HepG2 (cell line): ENCODE results near the gene ZNF764. TPM values are rescaled to one million over a fixed set of nuclear protein-coding genes. Genes with fewer than 3 reads are reported as not detected.
A peak's percentile ranks its signal among the peaks of the same experiment; 100 is the strongest.

Experiments
- CEBPB ChIP-seq: IDR thresholded peaks from 2 replicates; pipeline ENCODE4 v1.6.1; 2011; ENCODE audit warnings: low read depth, low read length, improper control_type of control experiment, borderline replicate concordance
- CTCF ChIP-seq: sonication (generic); formaldehyde crosslinking; IDR thresholded peaks from 2 replicates; pipeline ENCODE4 v1.5.0; 2020; ENCODE audit warnings: mild to moderate bottlenecking, missing genetic modification reagents, moderate library complexity
- FOSL1 ChIP-seq: sonication (generic); formaldehyde crosslinking; IDR thresholded peaks from 2 replicates; pipeline ENCODE4 v1.9.0; 2021; ENCODE audit warnings: missing genetic modification reagents, borderline replicate concordance
- GPN1 ChIP-seq: sonication (generic); formaldehyde crosslinking; IDR thresholded peaks from 2 replicates; pipeline ENCODE4 v1.5.1; 2020; ENCODE audit warnings: missing genetic modification reagents, borderline replicate concordance
- HDAC2 ChIP-seq: sonication (generic); formaldehyde crosslinking; IDR thresholded peaks from 2 replicates; pipeline ENCODE4 v1.4.0; 2020; ENCODE audit warnings: missing genetic modification reagents
- HNRNPLL ChIP-seq: fragments of 200-400 bp; formaldehyde crosslinking; IDR thresholded peaks from 2 replicates; pipeline ENCODE4 v1.6.1; 2017; ENCODE audit warnings: mild to moderate bottlenecking, low read depth, low read length; ENCODE audit not compliant: poor library complexity, severe bottlenecking
- MIER2 ChIP-seq: IDR thresholded peaks from 2 replicates; pipeline ENCODE4 v1.6.1; 2016; ENCODE audit warnings: missing biosample characterization, missing genetic modification reagents
- NFAT5 ChIP-seq: sonication (generic); formaldehyde crosslinking; IDR thresholded peaks from 2 replicates; pipeline ENCODE4 v1.4.0; 2020; ENCODE audit warnings: missing genetic modification reagents
- REL ChIP-seq: sonication (generic); formaldehyde crosslinking; conservative IDR thresholded peaks from 2 replicates; pipeline ENCODE4 v1.8.0; 2022; ENCODE audit warnings: mild to moderate bottlenecking, missing genetic modification reagents, moderate library complexity
- SMAD3 ChIP-seq: sonication (generic); formaldehyde crosslinking; IDR thresholded peaks from 2 replicates; pipeline ENCODE4 v1.4.0; 2020; ENCODE audit warnings: missing genetic modification reagents
- TERF1 ChIP-seq: sonication (generic); formaldehyde crosslinking; IDR thresholded peaks from 2 replicates; pipeline ENCODE4 v1.8.0; 2022; ENCODE audit warnings: mild to moderate bottlenecking, missing genetic modification reagents, moderate library complexity
- TMF1 ChIP-seq: sonication (generic); formaldehyde crosslinking; IDR thresholded peaks from 2 replicates; pipeline ENCODE4 v1.8.1; 2022; ENCODE audit warnings: low read depth, missing genetic modification reagents
- ZBTB46 ChIP-seq: sonication (generic); formaldehyde crosslinking; IDR thresholded peaks from 2 replicates; pipeline ENCODE4 v1.4.0; 2020; ENCODE audit warnings: mild to moderate bottlenecking, missing genetic modification reagents, borderline replicate concordance
- ZNF232 ChIP-seq: sonication (generic); formaldehyde crosslinking; IDR thresholded peaks from 2 replicates; pipeline ENCODE4 v1.4.0; 2020; ENCODE audit warnings: missing genetic modification reagents, borderline replicate concordance
- ZNF350 ChIP-seq: sonication (generic); formaldehyde crosslinking; IDR thresholded peaks from 2 replicates; pipeline ENCODE4 v1.4.0; 2020; ENCODE audit warnings: mild to moderate bottlenecking, low read depth, missing genetic modification reagents, borderline replicate concordance
- ZNF441 ChIP-seq: sonication (generic); formaldehyde crosslinking; IDR thresholded peaks from 2 replicates; pipeline ENCODE4 v1.7.0; 2021; ENCODE audit warnings: missing genetic modification reagents, borderline replicate concordance
- ZNF562 ChIP-seq: sonication (generic); formaldehyde crosslinking; IDR thresholded peaks from 2 replicates; pipeline ENCODE4 v1.8.0; 2022; ENCODE audit warnings: missing genetic modification reagents, borderline replicate concordance
- ZNF564 ChIP-seq: sonication (generic); formaldehyde crosslinking; IDR thresholded peaks from 2 replicates; pipeline ENCODE4 v1.8.1; 2023; ENCODE audit warnings: mild to moderate bottlenecking, missing genetic modification reagents
- ZNF577 ChIP-seq: sonication (generic); formaldehyde crosslinking; IDR thresholded peaks from 2 replicates; pipeline ENCODE4 v1.4.0; 2020; ENCODE audit warnings: mild to moderate bottlenecking, low read depth, missing genetic modification reagents, borderline replicate concordance
- ZNF788 ChIP-seq: sonication (generic); formaldehyde crosslinking; IDR thresholded peaks from 2 replicates; pipeline ENCODE4 v1.5.0; 2020; ENCODE audit warnings: mild to moderate bottlenecking, missing genetic modification reagents, borderline replicate concordance
- polyA plus RNA-seq, 8 experiments: library from polyadenylated mRNA; depleted of rRNA in 3 of 8; stranded (reverse) in 7 of 8; unstranded in 1 of 8; fragments of >200 nt; fragmentation: Illumina TruSeq in 4 of 8; extraction: Trizol in 4 of 8; gene quantifications; 2 replicates each; pipeline versions ENCODE4 v1.2.1 to v1.2.3, GENCODE V29; 2011 to 2016; ENCODE audit warnings: low read depth in 4 of 8, missing spikeins in 1 of 8, mixed read lengths in 1 of 8; ENCODE audit not compliant: insufficient read depth in 1 of 8
- total RNA-seq, 5 experiments: library from RNA; depleted of rRNA; stranded (reverse); fragments of >200 nt; fragmentation: Illumina TruSeq; extraction: Trizol; gene quantifications; 2 replicates each; pipeline ENCODE4 v1.2.3, GENCODE V29; 2016; ENCODE audit warnings: low read depth in 1 of 5

Gene ZNF764
- total and polyA plus RNA-seq, 2 of the 13 experiments (the other 11 are each of a cell fraction or from before 2014, with no cell fraction given), result 4.1 to 9.1 TPM

GRCh38 chr16:30535106-30535776 is 22.9 kb downstream of the ZNF764 start (continued):
- TF ChIP-seq ZNF350 (CRISPR knock-in tag) (0 out of 2 replicates have a peak, but pooled peaks have one; percentile 8), ZNF232 (CRISPR knock-in tag) (no peak), HNRNPLL (no peak), SMAD3 (CRISPR knock-in tag) (no peak), GPN1 (no peak), TERF1 (no peak), ZNF564 (CRISPR knock-in tag) (no peak), ZNF788 (CRISPR knock-in tag) (no peak; the same call in 1 of the 2 replicates), CTCF (CRISPR knock-in tag) (no peak), CEBPB (no peak), ZNF562 (CRISPR knock-in tag) (no peak), MIER2 (CRISPR knock-in tag) (no peak), ZBTB46 (no peak), REL (CRISPR knock-in tag) (no peak), HDAC2 (CRISPR knock-in tag) (no peak; the same call in 1 of the 2 replicates), ZNF441 (0 out of 2 replicates have a peak, but pooled peaks have one; percentile 9), TMF1 (CRISPR knock-in tag) (no peak), FOSL1 (CRISPR knock-in tag) (no peak), NFAT5 (CRISPR knock-in tag) (no peak; the same call in 1 of the 2 replicates), ZNF577 (no peak)
